ENCODE data around the gene KCNQ1OT1. TPM values are rescaled to one million over a fixed set of nuclear protein-coding genes. Genes with fewer than 3 reads are reported as not detected.

The KCNQ1OT1 gene
- total RNA-seq, 1 donor from 2014 or later, result 3.4 TPM

- H3K36me3 ChIP-seq, result no peaks in the 10 kb centered on the region
- intact Hi-C loops (cut with DNase I), result no loop called here
- no peak overlapping the region for H3K4me3 ChIP-seq
- peaks cover 12% of the 10 kb centered on the region for H3K4me1 ChIP-seq
- no peak for DNase-seq (ENCODE audit: extremely low spot score in 2 of 2)
- TF ChIP-seq CTCF (IDR thresholded peaks at IDR 0.05), result no peak
- TF ChIP-seq POLR2A (IDR thresholded peaks at IDR 0.05), result no peak
- no peak for TF ChIP-seq POLR2AphosphoS5 (IDR thresholded peaks at IDR 0.05; ENCODE audit: insufficient read depth in 1 of 2, low read depth in 1 of 2)
- H3K27ac ChIP-seq, result no peak overlapping the region
- H3K9me3 ChIP-seq, result no peaks in the 10 kb centered on the region
- no peaks in the 10 kb centered on the region for H3K27me3 ChIP-seq
Observed at GRCh38 chr11:2735053-2735589, 35.3 kb upstream of the KCNQ1OT1 start.

- DNase-seq (ENCODE audit: extremely low spot score in 2 of 2), result no peak
- Histone ChIP-seq H3K4me3 (no peak overlapping the region), H3K4me1 (peaks cover 12% of the 10 kb centered on the region), H3K36me3 (no peaks in the 10 kb centered on the region), H3K27me3 (no peaks in the 10 kb centered on the region), H3K9me3 (no peaks in the 10 kb centered on the region), H3K27ac (no peak overlapping the region)
- no peak for TF ChIP-seq POLR2AphosphoS5 (IDR thresholded peaks at IDR 0.05; ENCODE audit: insufficient read depth in 1 of 2, low read depth in 1 of 2)
- no peak for TF ChIP-seq CTCF (IDR thresholded peaks at IDR 0.05)
- no peak for TF ChIP-seq POLR2A (IDR thresholded peaks at IDR 0.05)
- intact Hi-C loops (cut with DNase I), result no loop called here
Observed at GRCh38 chr11:2734181-2735052, 34.6 kb upstream of the KCNQ1OT1 start.

- no peak for TF ChIP-seq POLR2AphosphoS5 (IDR thresholded peaks at IDR 0.05; ENCODE audit: insufficient read depth in 1 of 2, low read depth in 1 of 2)
- TF ChIP-seq CTCF (IDR thresholded peaks at IDR 0.05), result no peak
- TF ChIP-seq POLR2A (IDR thresholded peaks at IDR 0.05), result no peak
- H3K4me3 ChIP-seq, result no peak overlapping the region
- H3K4me1 ChIP-seq, result peaks cover 12% of the 10 kb centered on the region
- no peaks in the 10 kb centered on the region for H3K9me3 ChIP-seq
- H3K27me3 ChIP-seq, result no peaks in the 10 kb centered on the region
- intact Hi-C loops (cut with DNase I), result no loop called here
- no peaks in the 10 kb centered on the region for H3K36me3 ChIP-seq
- no peak for DNase-seq (ENCODE audit: extremely low spot score in 2 of 2)
- H3K27ac ChIP-seq, result no peak overlapping the region
Observed at GRCh38 chr11:2732940-2733628, 33.3 kb upstream of the KCNQ1OT1 start.

GRCh38 chr11:2732261-2732939 is 32.6 kb upstream of the KCNQ1OT1 start:
- H3K36me3 ChIP-seq, result no peaks in the 10 kb centered on the region
- peaks cover 6% of the 10 kb centered on the region for H3K4me1 ChIP-seq
- TF ChIP-seq POLR2AphosphoS5 (IDR thresholded peaks at IDR 0.05; ENCODE audit: insufficient read depth in 1 of 2, low read depth in 1 of 2) (no peak), CTCF (IDR thresholded peaks at IDR 0.05) (no peak), POLR2A (IDR thresholded peaks at IDR 0.05) (no peak)
- H3K9me3 ChIP-seq, result no peaks in the 10 kb centered on the region
- H3K27me3 ChIP-seq, result no peaks in the 10 kb centered on the region
- no peak overlapping the region for H3K4me3 ChIP-seq
- intact Hi-C loops (cut with DNase I), result no loop called here
- H3K27ac ChIP-seq, result no peak overlapping the region
- DNase-seq (ENCODE audit: extremely low spot score in 2 of 2), result no peak
